B cell (primary cell): ENCODE results near the gene PALLD. TPM values are rescaled to one million over a fixed set of nuclear protein-coding genes. Genes with fewer than 3 reads are reported as not detected.

Experiments used
- ATAC-seq: fragments of 200-7000 bp; cut with Tn5 transposase; one replicate; pipeline ENCODE4 v1.10.0; 2021; ENCODE audit warnings: low read depth, mild to moderate bottlenecking, moderate number of reproducible peaks, moderate library complexity
- CTCF ChIA-PET: fragments of 350-600 bp; sonication (Branson Sonifier 250); formaldehyde crosslinking; loops from one replicate; lab custom pipeline; 2021; ENCODE audit warnings: antibody characterized with exemption, inconsistent platforms; lab: Charles Lee
- POLR2A ChIA-PET: fragments of 350-600 bp; sonication (Branson Sonifier 250); formaldehyde crosslinking; loops from one replicate; lab custom pipeline; 2021; ENCODE audit warnings: antibody characterized with exemption; lab: Charles Lee
- DNase-seq: peaks from one replicate; pipeline ENCODE4 v3.0.0; 2013
- H2AFZ ChIP-seq: 2 replicates; pipeline ENCODE4 v1.6.1; 2012; ENCODE audit warnings: mild to moderate bottlenecking, low read depth, low read length; ENCODE audit not compliant: insufficient read depth, poor library complexity, severe bottlenecking
- H3K27ac ChIP-seq, 2 donors: 1 replicate in 1 of 2; 2 replicates in 1 of 2; pipeline ENCODE4 v1.5.1; 2012 to 2013; ENCODE audit warnings: low read length in 2 of 2, mild to moderate bottlenecking in 2 of 2, moderate library complexity in 1 of 2
- H3K27me3 ChIP-seq, 4 experiments: fragments of 200-600 bp in 1 of 4; sonication (generic) in 1 of 4; replicated peaks in 1 of 4; 1 replicate in 2 of 4; 2 replicates in 2 of 4; pipeline versions ENCODE4 v1.6.1 to v1.7.0; 2013 to 2016; ENCODE audit warnings: low read length in 3 of 4, mild to moderate bottlenecking in 2 of 4, mixed read lengths in 1 of 4, moderate library complexity in 1 of 4; ENCODE audit not compliant: insufficient read depth in 4 of 4, control insufficient read depth in 3 of 4; ENCODE audit errors: control extremely low read depth in 1 of 4
- H3K36me3 ChIP-seq, 2 experiments: replicated peaks in 1 of 2; 1 replicate in 1 of 2; 2 replicates in 1 of 2; pipeline versions ENCODE4 v1.6.1 to v1.7.1; 2013; ENCODE audit warnings: low read length in 1 of 2; ENCODE audit not compliant: insufficient read depth in 2 of 2, control insufficient read depth in 1 of 2; ENCODE audit errors: control extremely low read depth in 1 of 2, extremely low read depth in 1 of 2
- H3K4me1 ChIP-seq, 2 donors: fragments of 200-600 bp in 1 of 2; sonication (generic) in 1 of 2; 1 replicate in 1 of 2; 2 replicates in 1 of 2; pipeline versions ENCODE4 v1.5.1 to v1.6.1; 2013 to 2017; ENCODE audit warnings: low read length in 2 of 2; ENCODE audit not compliant: control insufficient read depth in 2 of 2, insufficient read depth in 2 of 2
- H3K4me2 ChIP-seq: replicated peaks from 2 replicates; pipeline ENCODE3; 2012; ENCODE audit warnings: mild to moderate bottlenecking, low read depth, low read length; ENCODE audit not compliant: poor library complexity, severe bottlenecking
- H3K4me3 ChIP-seq, 5 experiments: fragments of 200-600 bp in 1 of 5; sonication (generic) in 1 of 5; 1 replicate in 3 of 5; 2 replicates in 2 of 5; pipeline versions ENCODE4 v1.5.1 to v1.7.0; 2011 to 2016; ENCODE audit warnings: low read length in 4 of 5, mild to moderate bottlenecking in 4 of 5, low read depth in 2 of 5, control low read depth in 1 of 5, moderate library complexity in 1 of 5; ENCODE audit not compliant: insufficient read depth in 1 of 5; ENCODE audit errors: control extremely low read depth in 1 of 5, extremely low read depth in 1 of 5
- H3K79me2 ChIP-seq: fragments of 200-600 bp; sonication (generic); one replicate; pipeline ENCODE4 v1.6.0; 2016; ENCODE audit warnings: low read length; ENCODE audit not compliant: control insufficient read depth, insufficient read depth
- H3K9ac ChIP-seq: fragments of 200-600 bp; sonication (generic); 2 replicates; pipeline ENCODE4 v1.6.1; 2017; ENCODE audit warnings: mild to moderate bottlenecking, low read length, moderate library complexity
- H3K9me3 ChIP-seq, 3 donors: one replicate each; pipeline versions ENCODE4 v1.6.1 to v1.7.1; 2013; ENCODE audit warnings: low read length in 2 of 3; ENCODE audit not compliant: control insufficient read depth in 2 of 3, insufficient read depth in 1 of 3; ENCODE audit errors: control extremely low read depth in 1 of 3
- H4K20me1 ChIP-seq: 2 replicates; pipeline ENCODE4 v1.6.0; 2012; ENCODE audit warnings: mild to moderate bottlenecking, low read length; ENCODE audit not compliant: insufficient read depth, control insufficient read depth, poor library complexity, severe bottlenecking
- H3K27ac Mint-ChIP-seq: one replicate; pipeline ENCODE4 v1.8.0; 2021; ENCODE audit warnings: mixed read lengths
- H3K27me3 Mint-ChIP-seq: one replicate; pipeline ENCODE4 v1.8.0; 2021; ENCODE audit warnings: mixed read lengths
- H3K4me1 Mint-ChIP-seq: one replicate; pipeline ENCODE4 v1.8.0; 2021; ENCODE audit warnings: mixed read lengths
- H3K4me3 Mint-ChIP-seq: one replicate; pipeline ENCODE4 v1.8.0; 2021; ENCODE audit warnings: mixed read lengths
- H3K9me3 Mint-ChIP-seq: one replicate; pipeline ENCODE4 v1.8.0; 2022; ENCODE audit warnings: mixed read lengths; ENCODE audit not compliant: insufficient read depth
- CTCF ChIP-seq: fragments of 200-600 bp; IDR thresholded peaks from one replicate; pipeline ENCODE4 v1.8.0; 2022; ENCODE audit warnings: antibody characterized with exemption, mild to moderate bottlenecking
- EZH2 ChIP-seq: IDR thresholded peaks from 2 replicates; pipeline ENCODE4 v1.6.1; 2012; ENCODE audit warnings: borderline replicate concordance, low read depth, mild to moderate bottlenecking, moderate library complexity, low read length; ENCODE audit not compliant: insufficient read depth, poor library complexity, severe bottlenecking
- WGBS: methylation state at CpG from one replicate; pipeline ENCODE4 v1.1.5; 2013; ENCODE audit warnings: missing lambda C conversion rate; ENCODE audit not compliant: insufficient coverage; 5-methylcytosine and 5-hydroxymethylcytosine counted together
- intact Hi-C: fragments of 100-400 bp; cut with micrococcal nuclease; formaldehyde crosslinking; loops from one replicate; pipeline ENCODE4 v1.10.0; 2022
- polyA plus RNA-seq: library from polyadenylated mRNA; depleted of rRNA; stranded (reverse); fragments of >200 nt; gene quantifications from 2 replicates; pipeline ENCODE4 v1.2.3, GENCODE V29; 2012
- total RNA-seq, 2 donors: library from RNA; stranded (reverse); fragments of 120-200 nt in 1 of 2; gene quantifications; 1 replicate in 1 of 2; 2 replicates in 1 of 2; pipeline versions ENCODE4 v1.2.3 to v1.2.4, GENCODE V29; 2013 to 2022

PALLD gene
- total and polyA plus RNA-seq, 2 donors (not counting 1 experiment from before 2014, with no cell fraction given) = 0.63 to 0.71 TPM

DNA sequence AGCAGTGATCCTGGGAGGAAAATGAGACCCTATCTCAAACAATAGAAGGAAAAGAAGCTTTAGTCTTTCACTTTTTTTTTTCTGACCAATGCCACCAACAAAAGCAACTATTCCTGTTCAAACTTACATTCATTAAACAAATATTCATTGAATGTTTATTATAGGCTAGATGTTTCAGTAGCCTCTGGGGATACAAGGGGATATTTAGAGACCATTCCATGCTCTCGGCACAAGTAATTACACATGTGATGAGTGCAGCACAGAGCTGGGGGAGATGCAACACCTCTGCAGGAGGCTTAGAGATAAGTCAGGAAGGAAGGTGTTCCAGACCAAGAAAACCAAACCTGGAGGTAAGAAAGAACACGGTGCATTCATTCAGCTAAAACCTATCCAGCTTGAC is 68.3 kb downstream of the PALLD start:
- POLR2A ChIA-PET = no interaction called here
- Histone ChIP-seq H3K4me2 (no peak overlapping the region), H3K36me3 (no peaks in the 10 kb centered on the region), H3K4me1 (no peaks in the 10 kb centered on the region), H3K4me3 (no peak overlapping the region), H2AFZ (no peak overlapping the region), H4K20me1 (no peaks in the 10 kb centered on the region), H3K9me3 (no peaks in the 10 kb centered on the region), H3K27ac (no peak overlapping the region), H3K9ac (no peak overlapping the region), H3K27me3 (no peaks in the 10 kb centered on the region), H3K79me2 (no peaks in the 10 kb centered on the region)
- Mint-ChIP-seq H3K4me1 (no peaks in the 10 kb centered on the region), H3K4me3 (no peak overlapping the region), H3K27me3 (peaks cover 9% of the 10 kb centered on the region), H3K9me3 (no peaks in the 10 kb centered on the region), H3K27ac (no peak overlapping the region)
- DNase-seq (no peak), ATAC-seq (no peak)
- intact Hi-C loops = no loop called here
- CTCF ChIA-PET = no interaction called here
- WGBS = 100% methylated on average over 1 of the region's 2 CpGs
- TF ChIP-seq CTCF (no peak), EZH2 (no peak)

GRCh38 chr4:168566726-168567125 is 69.9 kb downstream of the PALLD start:
- Mint-ChIP-seq H3K4me1 (no peaks in the 10 kb centered on the region), H3K27ac (no peak overlapping the region), H3K9me3 (no peaks in the 10 kb centered on the region), H3K4me3 (no peak overlapping the region), H3K27me3 (peaks cover 9% of the 10 kb centered on the region)
- H3K4me3 ChIP-seq = no peak overlapping the region
- ChIA-PET POLR2A (no interaction called here), CTCF (interaction anchor here (0.5 kb wide), 1 partner anchor 349 kb away, joined by 4 read pairs; no protein-coding TSS in a partner anchor)
- H4K20me1 ChIP-seq = no peaks in the 10 kb centered on the region
- H3K9ac ChIP-seq = no peak overlapping the region
- no peak overlapping the region for H3K27ac ChIP-seq
- DNase-seq (no peak), ATAC-seq (no peak)
- TF ChIP-seq EZH2 (no peak), CTCF (no peak)
- no peak overlapping the region for H2AFZ ChIP-seq
- no peaks in the 10 kb centered on the region for H3K9me3 ChIP-seq
- H3K4me1 ChIP-seq = no peaks in the 10 kb centered on the region
- intact Hi-C loops = no loop called here
- H3K4me2 ChIP-seq = no peak overlapping the region
- no peaks in the 10 kb centered on the region for H3K27me3 ChIP-seq
- H3K36me3 ChIP-seq = no peaks in the 10 kb centered on the region
- no peaks in the 10 kb centered on the region for H3K79me2 ChIP-seq
